Bronchial epithelial cell (primary cell): Measurements from ENCODE around the gene PATL2. TPM values are rescaled to one million over a fixed set of nuclear protein-coding genes. Genes with fewer than 3 reads are reported as not detected.
"Not testable (repeated sequence)": the region's sequence is repeated elsewhere in the genome, so short reads cannot be mapped to it uniquely, and the experiment has no call there.

ENCODE experiments used
- DNase-seq: peaks from one replicate; pipeline ENCODE4 v3.0.0-alpha.2; 2010; ENCODE audit warnings: low read depth
- FAIRE-seq: peaks from 2 replicates; lab custom pipeline; 2011; peaks lifted over from hg19 to GRCh38; lab: Jason Lieb, UNC
- H3K27me3 ChIP-seq: 2 replicates; pipeline ENCODE4 v1.5.1; 2011; ENCODE audit warnings: low read length; ENCODE audit not compliant: control insufficient read depth, insufficient read depth
- H3K36me3 ChIP-seq: 2 replicates; pipeline ENCODE4 v1.5.1; 2011; ENCODE audit warnings: low read length; ENCODE audit not compliant: control insufficient read depth, insufficient read depth
- H3K4me3 ChIP-seq: 2 replicates; pipeline ENCODE4 v1.5.1; 2011; ENCODE audit warnings: mild to moderate bottlenecking, low read depth, low read length, control low read depth
- CTCF ChIP-seq: IDR thresholded peaks from 2 replicates; pipeline ENCODE4 v1.5.1; 2011; ENCODE audit warnings: mild to moderate bottlenecking, moderate library complexity, low read length, control low read depth, inconsistent platforms; ENCODE audit not compliant: insufficient read depth, severe bottlenecking
- total RNA-seq: library from RNA; depleted of rRNA; stranded (reverse); fragments of >200 nt; gene quantifications from 2 replicates; pipeline ENCODE4 v1.2.1, GENCODE V29; 2014

PATL2 gene
- total RNA-seq, 1 donor from 2014 or later, result not detected

GRCh38 chr15:44735482-44736180, 24.5 kb upstream of the PATL2 start:
- Histone ChIP-seq H3K27me3 (no peaks in the 10 kb centered on the region), H3K4me3 (no peak overlapping the region), H3K36me3 (no peaks in the 10 kb centered on the region)
- DNase-seq (no peak), FAIRE-seq (no peak)
- TF ChIP-seq CTCF, result no peak

GRCh38 chr15:44734839-44735481, 23.8 kb upstream of the PATL2 start:
- no peaks in the 10 kb centered on the region for H3K27me3 ChIP-seq
- DNase-seq (no peak), FAIRE-seq (no peak)

GRCh38 chr15:44729408-44730127, 18.4 kb upstream of the PATL2 start:
- no peaks in the 10 kb centered on the region for H3K36me3 ChIP-seq
- FAIRE-seq (no peak), DNase-seq (no peak)
- H3K27me3 ChIP-seq, result no peaks in the 10 kb centered on the region
- no peak for TF ChIP-seq CTCF
- peak overlapping the region; percentile 57 for H3K4me3 ChIP-seq

More at GRCh38 chr15:44734839-44735481, 23.8 kb upstream of the PATL2 start:
- Histone ChIP-seq H3K4me3 (no peak overlapping the region), H3K36me3 (no peaks in the 10 kb centered on the region)
- no peak for TF ChIP-seq CTCF

DNA sequence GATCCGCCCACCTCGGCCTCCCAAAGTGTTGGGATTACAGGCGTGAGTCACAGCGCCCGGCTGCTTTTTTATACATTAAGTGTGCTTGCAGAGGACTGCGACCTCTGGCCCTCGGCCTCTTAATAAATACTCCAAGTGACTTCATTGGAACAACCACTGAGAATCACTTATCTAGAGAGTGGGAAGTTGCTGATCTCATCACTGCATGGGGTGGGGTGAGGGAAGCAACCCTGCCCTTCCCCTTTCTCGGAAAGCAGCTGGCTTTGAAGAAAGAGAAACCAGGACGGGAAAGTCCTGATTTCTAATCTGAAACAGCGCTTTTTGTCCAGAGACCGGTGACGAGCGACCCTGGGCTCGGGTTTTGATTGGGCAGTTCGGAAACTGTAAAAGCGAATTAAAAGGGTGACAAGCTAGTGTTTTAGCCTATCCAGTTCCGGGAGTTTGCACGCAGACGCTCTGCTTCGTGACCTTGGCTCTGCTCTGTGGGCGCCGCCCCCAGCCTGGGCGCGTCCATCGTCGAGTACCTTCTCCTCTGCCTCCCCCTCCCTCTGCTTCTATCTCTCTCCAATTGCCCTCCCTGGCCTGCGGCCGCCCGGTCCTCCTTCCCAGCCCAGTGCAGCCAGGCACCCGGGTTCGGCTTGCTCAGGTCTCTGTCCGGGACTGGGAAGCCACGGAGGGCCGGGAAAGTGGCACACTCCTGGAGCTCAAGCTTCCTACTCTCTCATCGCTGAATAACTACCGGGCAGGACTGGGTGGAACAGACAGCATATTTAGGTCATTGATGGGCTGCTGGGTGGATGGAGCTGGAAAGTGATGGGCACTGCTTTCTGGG, 17.7 kb upstream of the PATL2 start:
- no peak for TF ChIP-seq CTCF
- FAIRE-seq (no peak), DNase-seq (peak; percentile 96)
- Histone ChIP-seq H3K36me3 (no peaks in the 10 kb centered on the region), H3K27me3 (no peaks in the 10 kb centered on the region), H3K4me3 (peak overlapping the region; percentile 57)

GRCh38 chr15:44728232-44728575, 17.1 kb upstream of the PATL2 start:
- not testable (repeated sequence) for FAIRE-seq, DNase-seq, H3K27me3 ChIP-seq, H3K36me3 ChIP-seq
- peak overlapping the region; percentile 57 for H3K4me3 ChIP-seq
